Endothelial cell of umbilical vein (primary cell): ENCODE results near the gene SDSL. TPM values are rescaled to one million over a fixed set of nuclear protein-coding genes. Genes with fewer than 3 reads are reported as not detected.

Source experiments
- BruUV-seq: library from RNA; stranded (reverse); fragments of 400-500 nt; replicated peaks from 2 replicates; lab custom pipeline; 2021; lab: Mats Ljungman, UMichigan
- CTCF ChIA-PET: fragments of 300-600, 350-600 bp; sonication (Branson Sonifier 250); formaldehyde crosslinking; loops from one replicate; lab custom pipeline; 2021; ENCODE audit warnings: antibody characterized with exemption, inconsistent platforms; lab: Charles Lee
- POLR2A ChIA-PET: fragments of 300-600, 350-600 bp; sonication (Branson Sonifier 250); formaldehyde crosslinking; loops from one replicate; lab custom pipeline; 2021; ENCODE audit warnings: antibody characterized with exemption, inconsistent platforms; lab: Charles Lee
- DNase-seq: peaks from one replicate; pipeline ENCODE4 v3.0.0-alpha.2; 2011; ENCODE audit warnings: low read depth, low spot score
- FAIRE-seq: peaks from 2 replicates; lab custom pipeline; 2011; peaks lifted over from hg19 to GRCh38; lab: Jason Lieb, UNC
- H2AFZ ChIP-seq: 2 replicates; pipeline ENCODE4 v1.6.0; 2012; ENCODE audit warnings: low read depth, low read length, control low read depth, inconsistent platforms
- H3K27ac ChIP-seq: 2 replicates; pipeline ENCODE4 v1.5.1; 2011; ENCODE audit warnings: low read depth, mild to moderate bottlenecking, control low read depth, low read length, moderate library complexity; ENCODE audit not compliant: insufficient read depth
- H3K27me3 ChIP-seq, 2 experiments: 2 replicates each; pipeline versions ENCODE4 v1.6.0 to v1.6.1; 2011; ENCODE audit warnings: low read length in 2 of 2, mixed read lengths in 1 of 2; ENCODE audit not compliant: control insufficient read depth in 2 of 2, insufficient read depth in 2 of 2
- H3K36me3 ChIP-seq, 2 experiments: 2 replicates in 1 of 2; 3 replicates in 1 of 2; pipeline ENCODE4 v1.5.1; 2011; ENCODE audit warnings: low read length in 2 of 2, mild to moderate bottlenecking in 1 of 2, moderate library complexity in 1 of 2; ENCODE audit not compliant: control insufficient read depth in 2 of 2, insufficient read depth in 2 of 2; ENCODE audit errors: extremely low read depth in 1 of 2
- H3K4me1 ChIP-seq: 3 replicates; pipeline ENCODE4 v1.5.1; 2011; ENCODE audit warnings: mild to moderate bottlenecking, low read length; ENCODE audit not compliant: control insufficient read depth, insufficient read depth; ENCODE audit errors: extremely low read depth
- H3K4me2 ChIP-seq: 2 replicates; pipeline ENCODE4 v1.6.1; 2011; ENCODE audit warnings: low read length, control low read depth, mixed read lengths; ENCODE audit not compliant: insufficient read depth
- H3K4me3 ChIP-seq, 3 experiments: fragments of 200-600 bp in 1 of 3; sonication (generic), shearing (Covaris generic) in 1 of 3; replicated peaks in 1 of 3; 2 replicates each; pipeline ENCODE4 v1.5.1; 2011 to 2016; ENCODE audit warnings: control low read depth in 3 of 3, low read length in 3 of 3, mild to moderate bottlenecking in 2 of 3, inconsistent platforms in 1 of 3, low read depth in 1 of 3, moderate library complexity in 1 of 3; ENCODE audit not compliant: insufficient read depth in 1 of 3
- H3K79me2 ChIP-seq: 2 replicates; pipeline ENCODE4 v1.6.0; 2012; ENCODE audit warnings: low read length, inconsistent platforms; ENCODE audit not compliant: control insufficient read depth, insufficient read depth
- H3K9ac ChIP-seq: replicated peaks from 2 replicates; pipeline ENCODE3; 2011; ENCODE audit warnings: low read length, control low read depth; ENCODE audit not compliant: insufficient read depth; ENCODE audit errors: extremely low read depth
- H3K9me1 ChIP-seq: replicated peaks from 3 replicates; pipeline ENCODE4 v1.6.0; 2011; ENCODE audit warnings: mild to moderate bottlenecking, low read length; ENCODE audit not compliant: control insufficient read depth, insufficient read depth; ENCODE audit errors: extremely low read depth
- H3K9me3 ChIP-seq: replicated peaks from 2 replicates; pipeline ENCODE4 v1.5.1; 2012; ENCODE audit warnings: low read length, inconsistent platforms; ENCODE audit not compliant: control insufficient read depth, insufficient read depth
- H4K20me1 ChIP-seq: replicated peaks from 2 replicates; pipeline ENCODE3; 2011; ENCODE audit warnings: mild to moderate bottlenecking, low read length; ENCODE audit not compliant: control insufficient read depth, insufficient read depth; ENCODE audit errors: extremely low read depth
- EZH2 ChIP-seq: IDR thresholded peaks from 2 replicates; pipeline ENCODE4 v1.6.1; 2012; ENCODE audit warnings: borderline replicate concordance, low read depth, mild to moderate bottlenecking, moderate library complexity, low read length, inconsistent platforms; ENCODE audit not compliant: severe bottlenecking
- FOS ChIP-seq: IDR thresholded peaks from 2 replicates; pipeline ENCODE4 v1.6.1; 2011; ENCODE audit warnings: mild to moderate bottlenecking, low read length, moderate library complexity, borderline replicate concordance; ENCODE audit not compliant: insufficient read depth
- MYC ChIP-seq: IDR thresholded peaks from one replicate; pipeline ENCODE4 v1.6.1; 2011; ENCODE audit warnings: mild to moderate bottlenecking, low read depth, low read length
- POLR2A ChIP-seq: IDR thresholded peaks from 2 replicates; pipeline ENCODE4 v1.6.1; 2012; ENCODE audit warnings: low read depth, mild to moderate bottlenecking, control low read depth, low read length
- dilution Hi-C: fragments of 300-500 bp; cut with MboI; formaldehyde crosslinking; loops from one replicate; pipeline ENCODE4 v1.15.0; 2019; ENCODE audit warnings: low sequenced_read_pairs; ENCODE audit not compliant: extremely low pct_ligation_motif_present
- intact Hi-C: fragments of 100-400 bp; cut with micrococcal nuclease; formaldehyde crosslinking; loops from one replicate; pipeline ENCODE4 v1.10.0; 2022
- polyA plus RNA-seq, 4 experiments: library from polyadenylated mRNA; depleted of rRNA in 3 of 4; stranded (reverse) in 3 of 4; unstranded in 1 of 4; fragments of >200 nt; gene quantifications; 2 replicates each; pipeline versions ENCODE4 v1.2.1 to v1.2.3, GENCODE V29; 2011 to 2012; ENCODE audit warnings: missing spikeins in 1 of 4
- total RNA-seq: library from RNA; stranded (reverse); gene quantifications from 2 replicates; pipeline ENCODE4 v1.2.3, GENCODE V29; 2021

The SDSL gene
- total and polyA plus RNA-seq, 2 donors (not counting 3 experiments of a cell fraction or from before 2014, with no cell fraction given) = 5.7 to 16.9 TPM

DNA sequence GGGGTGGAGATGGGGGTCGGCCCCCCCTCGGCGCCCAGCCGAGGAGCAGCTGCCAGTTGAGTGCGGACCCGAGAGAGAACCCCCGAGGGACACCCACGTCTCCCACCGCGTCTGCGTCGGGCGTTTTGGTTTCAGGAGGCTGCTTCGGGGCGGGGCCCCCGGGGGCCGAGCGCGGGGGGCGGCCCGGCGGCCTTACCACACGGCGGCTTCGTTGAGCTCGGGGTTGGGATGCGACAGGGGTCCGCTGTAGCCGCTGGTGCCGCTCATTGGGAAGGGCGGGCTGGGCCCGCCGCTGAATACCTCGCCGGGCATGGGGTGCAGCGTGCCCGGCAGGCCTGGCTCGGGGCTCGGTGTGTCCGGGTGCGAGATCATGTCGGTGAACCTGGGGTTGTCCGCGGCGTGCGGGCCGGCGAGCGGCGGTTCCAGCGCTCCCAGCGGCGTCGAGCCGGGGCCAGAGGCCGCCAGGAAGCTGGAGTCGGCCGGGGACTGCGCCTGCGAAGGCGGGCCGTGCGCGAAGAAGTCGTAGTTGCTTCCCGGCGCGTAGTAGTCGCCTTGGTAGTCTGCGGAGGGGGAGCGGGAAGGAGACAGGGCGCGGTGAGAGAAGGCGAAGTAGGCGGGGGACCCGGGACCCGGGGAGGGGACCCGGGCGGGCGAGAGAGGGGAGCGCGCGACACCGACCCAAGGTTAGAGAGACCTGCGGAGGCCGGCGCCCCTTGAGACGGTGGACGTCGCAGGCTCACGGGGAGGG is 41.0 kb downstream of the SDSL start:
- H4K20me1 ChIP-seq = no peaks in the 10 kb centered on the region
- dilution Hi-C loops = no loop called here
- no peaks in the 10 kb centered on the region for H3K9me3 ChIP-seq
- peak; percentile 84 for TF ChIP-seq EZH2
- no peak for TF ChIP-seq POLR2A
- no peak for TF ChIP-seq MYC
- H3K4me2 ChIP-seq = no peak overlapping the region
- peaks cover 41 to 63% of the 10 kb centered on the region in 2 experiments for H3K27me3 ChIP-seq
- no peaks in the 10 kb centered on the region for H3K9me1 ChIP-seq
- intact Hi-C loops = loop anchor here (1.0 to 5.0 kb wide), 3 partner anchors 270 to 449 kb away; no protein-coding TSS in a partner anchor
- H2AFZ ChIP-seq = no peak overlapping the region
- H3K4me1 ChIP-seq = no peaks in the 10 kb centered on the region
- no peak overlapping the region for H3K4me3 ChIP-seq
- H3K36me3 ChIP-seq = no peaks in the 10 kb centered on the region
- DNase-seq = no peak
- no TSS peak for BruUV-seq
- ChIA-PET POLR2A (no interaction called here), CTCF (interaction anchor here (0.6 to 4.2 kb wide), 15 partner anchors 10 to 459 kb away, joined by 3 to 112 read pairs (median 8); partner anchors contain the start of genes LHX5 and SDSL)
- FAIRE-seq = no peak
- H3K27ac ChIP-seq = no peak overlapping the region
- H3K9ac ChIP-seq = no peak overlapping the region
- no peaks in the 10 kb centered on the region for H3K79me2 ChIP-seq

GRCh38 chr12:113463746-113464451 is 41.7 kb downstream of the SDSL start:
- TF ChIP-seq FOS (no peak), EZH2 (peak; percentile 94)
- ChIA-PET POLR2A (no interaction called here), CTCF (interaction anchor here (1.0 to 4.2 kb wide), 5 partner anchors 11 to 449 kb away, joined by 3 to 112 read pairs (median 9); partner anchors contain the start of gene SDSL)
- no peaks in the 10 kb centered on the region for H3K4me1 ChIP-seq
- no peak overlapping the region for H3K4me3 ChIP-seq
- DNase-seq = no peak
- no peak for FAIRE-seq
- peaks cover 49 to 70% of the 10 kb centered on the region in 2 experiments for H3K27me3 ChIP-seq
- H3K9me3 ChIP-seq = no peaks in the 10 kb centered on the region
- no peak overlapping the region for H3K27ac ChIP-seq
- H4K20me1 ChIP-seq = no peaks in the 10 kb centered on the region
- BruUV-seq = no TSS peak
- dilution Hi-C loops = no loop called here
- no peak overlapping the region for H3K4me2 ChIP-seq
- H3K79me2 ChIP-seq = no peaks in the 10 kb centered on the region
- no peaks in the 10 kb centered on the region for H3K36me3 ChIP-seq
- no peaks in the 10 kb centered on the region for H3K9me1 ChIP-seq
- intact Hi-C loops = loop anchor here (2.0 to 5.0 kb wide), 2 partner anchors 269 to 368 kb away; no protein-coding TSS in a partner anchor
- H2AFZ ChIP-seq = no peak overlapping the region
- H3K9ac ChIP-seq = no peak overlapping the region
